GM18520 (cell line): ENCODE results near the gene WDR43.

Experiments
- ATAC-seq: cut with Tn5 transposase; IDR thresholded peaks from one replicate; pipeline ENCODE4 v1.9.1; 2021; ENCODE audit not compliant: unreplicated experiment

Gene WDR43

GRCh38 chr2:28894470-28895188 is at the start of gene WDR43:
WDR43 (plus strand) TSS chr2:28894667; CDS start chr2:28894699, 32 bp downstream.
- ATAC-seq = peak; percentile 75

GRCh38 chr2:28855193-28855592 is 39.3 kb upstream of the WDR43 start:
- ATAC-seq = no peak

- ATAC-seq = no peak
Observed at GRCh38 chr2:28855977-28856376, 38.5 kb upstream of the WDR43 start.

- no peak for ATAC-seq
Observed at GRCh38 chr2:28868611-28869010, 25.9 kb upstream of the WDR43 start.

- ATAC-seq = no peak
Observed at GRCh38 chr2:28869494-28870145, 24.8 kb upstream of the WDR43 start.

GRCh38 chr2:28870146-28870891 is 24.1 kb upstream of the WDR43 start, which contains the start of gene TRMT61B:
TRMT61B (minus strand) TSS chr2:28870309; CDS start chr2:28870277, 32 bp downstream.
- ATAC-seq = peak; percentile 81

GRCh38 chr2:28871620-28872019 is 22.8 kb upstream of the WDR43 start:
- ATAC-seq = no peak

GRCh38 chr2:28880193-28880592 is 14.3 kb upstream of the WDR43 start:
- no peak for ATAC-seq

- no peak for ATAC-seq
Observed at GRCh38 chr2:28893488-28893887, 979 bp upstream of the WDR43 start.

- no peak for ATAC-seq
Observed at GRCh38 chr2:28895189-28895893, 874 bp downstream of the WDR43 start.

- ATAC-seq = no peak
Observed at GRCh38 chr2:28896906-28897305, 2.4 kb downstream of the WDR43 start.

- no peak for ATAC-seq
Observed at GRCh38 chr2:28898048-28898447, 3.6 kb downstream of the WDR43 start.

GRCh38 chr2:28901202-28901601 is 6.7 kb downstream of the WDR43 start:
- ATAC-seq = no peak

- ATAC-seq = no peak
Observed at GRCh38 chr2:28901841-28902240, 7.4 kb downstream of the WDR43 start.

GRCh38 chr2:28902584-28902983 is 8.1 kb downstream of the WDR43 start:
- ATAC-seq = no peak

GRCh38 chr2:28904295-28904694 is 9.8 kb downstream of the WDR43 start:
- no peak for ATAC-seq

GRCh38 chr2:28904802-28905457 is 10.5 kb downstream of the WDR43 start:
- no peak for ATAC-seq

- ATAC-seq = no peak
Observed at GRCh38 chr2:28905533-28905932, 11.1 kb downstream of the WDR43 start.

GRCh38 chr2:28906376-28906775 is 11.9 kb downstream of the WDR43 start:
- no peak for ATAC-seq

- ATAC-seq = no peak
Observed at GRCh38 chr2:28906821-28907220, 12.4 kb downstream of the WDR43 start.

- ATAC-seq = no peak
Observed at GRCh38 chr2:28908172-28908571, 13.7 kb downstream of the WDR43 start.
